GM12878 (cell line): ENCODE results near the gene ALAS2. TPM values are rescaled to one million over a fixed set of nuclear protein-coding genes. Genes with fewer than 3 reads are reported as not detected.

Experiments
- ASH2L ChIP-seq: fragments of 300-600, 200-600 bp; sonication (generic); IDR thresholded peaks from 2 replicates; pipeline ENCODE4 v1.6.1; 2017; ENCODE audit warnings: low read depth, mild to moderate bottlenecking, borderline replicate concordance
- BHLHE40 ChIP-seq, 2 experiments: fragments of 450-650 bp in 1 of 2; IDR thresholded peaks; 2 replicates each; pipeline ENCODE4 v1.6.1; 2011 to 2017; ENCODE audit warnings: low read depth in 2 of 2, borderline replicate concordance in 1 of 2, improper control_type of control experiment in 1 of 2, low read length in 1 of 2, mild to moderate bottlenecking in 1 of 2
- CHD1 ChIP-seq: IDR thresholded peaks from 2 replicates; pipeline ENCODE4 v1.6.1; 2012; ENCODE audit warnings: low read depth, low read length, improper control_type of control experiment
- EP300 ChIP-seq, 2 experiments: fragments of 150-350 bp in 1 of 2; IDR thresholded peaks; 2 replicates each; pipeline ENCODE4 v1.6.1; 2011 to 2012; ENCODE audit warnings: low read depth in 2 of 2, low read length in 2 of 2, borderline replicate concordance in 1 of 2, improper control_type of control experiment in 1 of 2, inconsistent platforms in 1 of 2; ENCODE audit not compliant: control insufficient read depth in 1 of 2
- KDM1A ChIP-seq: fragments of 200-600 bp; sonication (generic); IDR thresholded peaks from 2 replicates; pipeline ENCODE4 v1.6.1; 2016; ENCODE audit warnings: borderline replicate concordance
- MTA2 ChIP-seq: fragments of 450-650 bp; IDR thresholded peaks from 2 replicates; pipeline ENCODE4 v1.6.1; 2016; ENCODE audit warnings: low read depth, mild to moderate bottlenecking, moderate library complexity
- POLR2A ChIP-seq: IDR thresholded peaks from 2 replicates; pipeline ENCODE4 v1.6.1; 2011; ENCODE audit warnings: low read depth, mild to moderate bottlenecking, low read length
- PRDM15 ChIP-seq: fragments of 450-650 bp; formaldehyde crosslinking; IDR thresholded peaks from 2 replicates; pipeline ENCODE4 v1.4.0; 2020; ENCODE audit warnings: mild to moderate bottlenecking, moderate library complexity
- RELB ChIP-seq: fragments of 450-650 bp; IDR thresholded peaks from 2 replicates; pipeline ENCODE4 v1.6.1; 2017; ENCODE audit warnings: low read depth, mild to moderate bottlenecking, moderate library complexity
- SIN3A ChIP-seq: IDR thresholded peaks from 2 replicates; pipeline ENCODE4 v1.6.1; 2012; ENCODE audit warnings: low read depth, low read length, improper control_type of control experiment
- SREBF1 ChIP-seq: IDR thresholded peaks from 2 replicates; pipeline ENCODE4 v1.6.1; 2012; ENCODE audit warnings: mild to moderate bottlenecking, low read length
- SRF ChIP-seq, 2 experiments: IDR thresholded peaks; 2 replicates each; pipeline ENCODE4 v1.6.1; 2011; ENCODE audit warnings: low read depth in 2 of 2, low read length in 2 of 2, mild to moderate bottlenecking in 1 of 2, moderate library complexity in 1 of 2
- WRNIP1 ChIP-seq: IDR thresholded peaks from 2 replicates; pipeline ENCODE4 v1.6.1; 2011; ENCODE audit warnings: low read depth, low read length, improper control_type of control experiment, borderline replicate concordance
- polyA plus RNA-seq, 11 experiments: library from polyadenylated mRNA; depleted of rRNA in 4 of 11; unstranded in 6 of 11; stranded (reverse) in 5 of 11; fragments of >200 nt; fragmentation: Nextera tagmentation in 4 of 11; fragmentation: Illumina TruSeq in 1 of 11; extraction: Ambion mirVana in 4 of 11; extraction: Trizol in 1 of 11; gene quantifications; 1 replicate in 1 of 11; 2 replicates in 10 of 11; pipeline versions ENCODE4 v1.2.1 to v1.2.3, GENCODE V29; 2011 to 2016; ENCODE audit warnings: inconsistent platforms in 2 of 11, missing spikeins in 2 of 11, low read depth in 1 of 11
- total RNA-seq, 4 experiments: library from RNA; depleted of rRNA in 3 of 4; stranded (reverse); fragments of >200 nt in 3 of 4; fragmentation: Illumina TruSeq in 1 of 4; extraction: Trizol in 1 of 4; gene quantifications; 2 replicates each; pipeline versions ENCODE4 v1.2.1 to v1.2.3, GENCODE V29; 2013 to 2021

Gene ALAS2
- total and polyA plus RNA-seq, 10 of the 15 experiments (the other 5 are each of a cell fraction or from before 2014, with no cell fraction given): not detected

- TF ChIP-seq PRDM15 (CRISPR knock-in tag) (no peak), EP300 (IDR thresholded peaks at IDR 0.05; ENCODE audit: borderline replicate concordance in 1 of 2, control insufficient read depth in 1 of 2, low read depth in 2 of 2, low read length in 2 of 2) (no peak), MTA2 (no peak), SIN3A (no peak), POLR2A (no peak), SRF (IDR thresholded peaks at IDR 0.05; ENCODE audit: low read depth in 2 of 2, low read length in 2 of 2) (no peak), BHLHE40 (IDR thresholded peaks at IDR 0.05; ENCODE audit: borderline replicate concordance in 1 of 2, low read depth in 2 of 2, low read length in 1 of 2) (no peak), CHD1 (no peak), WRNIP1 (no peak), ASH2L (no peak), SREBF1 (no peak), RELB (no peak), KDM1A (no peak)
Observed at GRCh38 chrX:54992911-54993622, 37.7 kb downstream of the ALAS2 start (continued).
